B cell (primary cell): ENCODE data around the gene RNF220. TPM values are rescaled to one million over a fixed set of nuclear protein-coding genes. Genes with fewer than 3 reads are reported as not detected.

ENCODE experiments used
- ATAC-seq: fragments of 200-7000 bp; cut with Tn5 transposase; one replicate; pipeline ENCODE4 v1.10.0; 2021; ENCODE audit warnings: low read depth, mild to moderate bottlenecking, moderate number of reproducible peaks, moderate library complexity
- CTCF ChIA-PET: fragments of 350-600 bp; sonication (Branson Sonifier 250); formaldehyde crosslinking; loops from one replicate; lab custom pipeline; 2021; ENCODE audit warnings: antibody characterized with exemption, inconsistent platforms; lab: Charles Lee
- POLR2A ChIA-PET: fragments of 350-600 bp; sonication (Branson Sonifier 250); formaldehyde crosslinking; loops from one replicate; lab custom pipeline; 2021; ENCODE audit warnings: antibody characterized with exemption; lab: Charles Lee
- DNase-seq: peaks from one replicate; pipeline ENCODE4 v3.0.0; 2013
- H2AFZ ChIP-seq: 2 replicates; pipeline ENCODE4 v1.6.1; 2012; ENCODE audit warnings: mild to moderate bottlenecking, low read depth, low read length; ENCODE audit not compliant: insufficient read depth, poor library complexity, severe bottlenecking
- H3K27ac ChIP-seq, 2 donors: 1 replicate in 1 of 2; 2 replicates in 1 of 2; pipeline ENCODE4 v1.5.1; 2012 to 2013; ENCODE audit warnings: low read length in 2 of 2, mild to moderate bottlenecking in 2 of 2, moderate library complexity in 1 of 2
- H3K27me3 ChIP-seq, 4 experiments: fragments of 200-600 bp in 1 of 4; sonication (generic) in 1 of 4; replicated peaks in 1 of 4; 1 replicate in 2 of 4; 2 replicates in 2 of 4; pipeline versions ENCODE4 v1.6.1 to v1.7.0; 2013 to 2016; ENCODE audit warnings: low read length in 3 of 4, mild to moderate bottlenecking in 2 of 4, mixed read lengths in 1 of 4, moderate library complexity in 1 of 4; ENCODE audit not compliant: insufficient read depth in 4 of 4, control insufficient read depth in 3 of 4; ENCODE audit errors: control extremely low read depth in 1 of 4
- H3K36me3 ChIP-seq, 2 experiments: replicated peaks in 1 of 2; 1 replicate in 1 of 2; 2 replicates in 1 of 2; pipeline versions ENCODE4 v1.6.1 to v1.7.1; 2013; ENCODE audit warnings: low read length in 1 of 2; ENCODE audit not compliant: insufficient read depth in 2 of 2, control insufficient read depth in 1 of 2; ENCODE audit errors: control extremely low read depth in 1 of 2, extremely low read depth in 1 of 2
- H3K4me1 ChIP-seq, 2 donors: fragments of 200-600 bp in 1 of 2; sonication (generic) in 1 of 2; 1 replicate in 1 of 2; 2 replicates in 1 of 2; pipeline versions ENCODE4 v1.5.1 to v1.6.1; 2013 to 2017; ENCODE audit warnings: low read length in 2 of 2; ENCODE audit not compliant: control insufficient read depth in 2 of 2, insufficient read depth in 2 of 2
- H3K4me2 ChIP-seq: replicated peaks from 2 replicates; pipeline ENCODE3; 2012; ENCODE audit warnings: mild to moderate bottlenecking, low read depth, low read length; ENCODE audit not compliant: poor library complexity, severe bottlenecking
- H3K4me3 ChIP-seq, 5 experiments: fragments of 200-600 bp in 1 of 5; sonication (generic) in 1 of 5; 1 replicate in 3 of 5; 2 replicates in 2 of 5; pipeline versions ENCODE4 v1.5.1 to v1.7.0; 2011 to 2016; ENCODE audit warnings: low read length in 4 of 5, mild to moderate bottlenecking in 4 of 5, low read depth in 2 of 5, control low read depth in 1 of 5, moderate library complexity in 1 of 5; ENCODE audit not compliant: insufficient read depth in 1 of 5; ENCODE audit errors: control extremely low read depth in 1 of 5, extremely low read depth in 1 of 5
- H3K79me2 ChIP-seq: fragments of 200-600 bp; sonication (generic); one replicate; pipeline ENCODE4 v1.6.0; 2016; ENCODE audit warnings: low read length; ENCODE audit not compliant: control insufficient read depth, insufficient read depth
- H3K9ac ChIP-seq: fragments of 200-600 bp; sonication (generic); 2 replicates; pipeline ENCODE4 v1.6.1; 2017; ENCODE audit warnings: mild to moderate bottlenecking, low read length, moderate library complexity
- H3K9me3 ChIP-seq, 3 donors: one replicate each; pipeline versions ENCODE4 v1.6.1 to v1.7.1; 2013; ENCODE audit warnings: low read length in 2 of 3; ENCODE audit not compliant: control insufficient read depth in 2 of 3, insufficient read depth in 1 of 3; ENCODE audit errors: control extremely low read depth in 1 of 3
- H4K20me1 ChIP-seq: 2 replicates; pipeline ENCODE4 v1.6.0; 2012; ENCODE audit warnings: mild to moderate bottlenecking, low read length; ENCODE audit not compliant: insufficient read depth, control insufficient read depth, poor library complexity, severe bottlenecking
- H3K27ac Mint-ChIP-seq: one replicate; pipeline ENCODE4 v1.8.0; 2021; ENCODE audit warnings: mixed read lengths
- H3K27me3 Mint-ChIP-seq: one replicate; pipeline ENCODE4 v1.8.0; 2021; ENCODE audit warnings: mixed read lengths
- H3K4me1 Mint-ChIP-seq: one replicate; pipeline ENCODE4 v1.8.0; 2021; ENCODE audit warnings: mixed read lengths
- H3K4me3 Mint-ChIP-seq: one replicate; pipeline ENCODE4 v1.8.0; 2021; ENCODE audit warnings: mixed read lengths
- H3K9me3 Mint-ChIP-seq: one replicate; pipeline ENCODE4 v1.8.0; 2022; ENCODE audit warnings: mixed read lengths; ENCODE audit not compliant: insufficient read depth
- CTCF ChIP-seq: fragments of 200-600 bp; IDR thresholded peaks from one replicate; pipeline ENCODE4 v1.8.0; 2022; ENCODE audit warnings: antibody characterized with exemption, mild to moderate bottlenecking
- EZH2 ChIP-seq: IDR thresholded peaks from 2 replicates; pipeline ENCODE4 v1.6.1; 2012; ENCODE audit warnings: borderline replicate concordance, low read depth, mild to moderate bottlenecking, moderate library complexity, low read length; ENCODE audit not compliant: insufficient read depth, poor library complexity, severe bottlenecking
- WGBS: methylation state at CpG from one replicate; pipeline ENCODE4 v1.1.5; 2013; ENCODE audit warnings: missing lambda C conversion rate; ENCODE audit not compliant: insufficient coverage; 5-methylcytosine and 5-hydroxymethylcytosine counted together
- intact Hi-C: fragments of 100-400 bp; cut with micrococcal nuclease; formaldehyde crosslinking; loops from one replicate; pipeline ENCODE4 v1.10.0; 2022
- polyA plus RNA-seq: library from polyadenylated mRNA; depleted of rRNA; stranded (reverse); fragments of >200 nt; gene quantifications from 2 replicates; pipeline ENCODE4 v1.2.3, GENCODE V29; 2012
- total RNA-seq, 2 donors: library from RNA; stranded (reverse); fragments of 120-200 nt in 1 of 2; gene quantifications; 1 replicate in 1 of 2; 2 replicates in 1 of 2; pipeline versions ENCODE4 v1.2.3 to v1.2.4, GENCODE V29; 2013 to 2022

Gene RNF220
- total and polyA plus RNA-seq, 2 donors (not counting 1 experiment from before 2014, with no cell fraction given) = 115 to 141 TPM

DNA sequence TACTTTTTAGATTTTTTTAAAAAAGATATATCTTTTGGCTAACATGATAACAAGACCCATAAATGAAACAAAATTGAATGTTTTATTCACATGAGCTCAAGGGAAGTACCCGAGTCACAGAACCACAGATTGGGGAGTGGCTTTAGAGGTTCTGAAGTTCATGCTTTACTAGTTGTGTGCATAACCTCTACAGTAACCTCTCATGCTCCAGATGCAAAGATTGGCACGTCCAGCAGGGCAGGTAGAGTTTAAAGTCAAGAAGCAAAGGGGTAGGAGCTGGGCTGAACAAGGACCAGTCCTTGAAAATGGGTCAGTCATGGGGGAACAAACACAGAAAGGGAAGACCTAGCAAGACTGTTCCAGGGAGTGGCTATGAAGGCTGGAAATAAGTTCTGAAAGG lies 109.6 kb downstream of the RNF220 start:
- H3K4me2 ChIP-seq = no peak overlapping the region
- no peaks in the 10 kb centered on the region for H3K9me3 ChIP-seq
- Mint-ChIP-seq H3K27ac (no peak overlapping the region), H3K4me1 (peaks cover 52% of the 10 kb centered on the region), H3K4me3 (peak overlapping the region; percentile 24), H3K9me3 (no peaks in the 10 kb centered on the region), H3K27me3 (peaks cover 13% of the 10 kb centered on the region)
- POLR2A ChIA-PET = no interaction called here
- no peak overlapping the region for H3K27ac ChIP-seq
- H2AFZ ChIP-seq = no peak overlapping the region
- peaks cover 0 to 3% (median 0%) of the 10 kb centered on the region in 4 experiments for H3K27me3 ChIP-seq
- 60% methylated on average over 1 of the region's 2 CpGs for WGBS
- no peak for ATAC-seq
- no peak for DNase-seq
- TF ChIP-seq CTCF (no peak), EZH2 (no peak)
- intact Hi-C loops = no loop called here
- H3K9ac ChIP-seq = no peak overlapping the region
- H4K20me1 ChIP-seq = no peaks in the 10 kb centered on the region
- H3K36me3 ChIP-seq = no peaks in the 10 kb centered on the region
- no peaks in the 10 kb centered on the region for H3K79me2 ChIP-seq
- CTCF ChIA-PET = no interaction called here
- peaks cover 0 to 66% of the 10 kb centered on the region in 2 donors for H3K4me1 ChIP-seq
- no peak overlapping the region for H3K4me3 ChIP-seq

- TF ChIP-seq CTCF (no peak), EZH2 (no peak)
- no peaks in the 10 kb centered on the region for H4K20me1 ChIP-seq
- ATAC-seq (no peak), DNase-seq (no peak)
- ChIA-PET CTCF (no interaction called here), POLR2A (no interaction called here)
- Mint-ChIP-seq H3K4me1 (peaks cover 50% of the 10 kb centered on the region), H3K4me3 (no peak overlapping the region), H3K27ac (no peak overlapping the region), H3K27me3 (peaks cover 14% of the 10 kb centered on the region), H3K9me3 (no peaks in the 10 kb centered on the region)
- no peaks in the 10 kb centered on the region for H3K36me3 ChIP-seq
- H3K9me3 ChIP-seq = no peaks in the 10 kb centered on the region
- no peak overlapping the region for H3K4me3 ChIP-seq
- peaks cover 0 to 59% of the 10 kb centered on the region in 2 donors for H3K4me1 ChIP-seq
- H3K27me3 ChIP-seq = peaks cover 0 to 3% (median 0%) of the 10 kb centered on the region in 4 experiments
- H3K79me2 ChIP-seq = no peaks in the 10 kb centered on the region
- no peak overlapping the region for H3K9ac ChIP-seq
- H3K27ac ChIP-seq = no peak overlapping the region
- H3K4me2 ChIP-seq = no peak overlapping the region
- intact Hi-C loops = no loop called here
- H2AFZ ChIP-seq = no peak overlapping the region
- WGBS = no CpG with 5 or more reads among the region's 1 CpG
Measured at GRCh38 chr1:44515416-44515815, 110.4 kb downstream of the RNF220 start.
